SU-DHL-6 (cell line): ENCODE data around the gene PCSK2.

Experiments used
- H2AFZ ChIP-seq: fragments of 200-600 bp; sonication (generic); 2 replicates; pipeline ENCODE4 v1.6.1; 2014; ENCODE audit warnings: low read depth, mild to moderate bottlenecking, moderate library complexity, mixed read lengths, antibody characterized with exemption, low read length; ENCODE audit not compliant: severe bottlenecking
- H3F3A ChIP-seq: fragments of 200-600 bp; shearing (Covaris generic); 2 replicates; pipeline ENCODE4 v1.6.0; 2016; ENCODE audit warnings: antibody characterized with exemption, mild to moderate bottlenecking; ENCODE audit not compliant: insufficient read depth
- H3K27ac ChIP-seq: fragments of 200-600 bp; sonication (generic); 2 replicates; pipeline ENCODE4 v1.5.1; 2016; ENCODE audit warnings: low read depth, mild to moderate bottlenecking, low read length, moderate library complexity, mixed read lengths
- H3K27me3 ChIP-seq: fragments of 200-600 bp; sonication (generic), shearing (Covaris generic); 2 replicates; pipeline ENCODE4 v1.6.0; 2014; ENCODE audit warnings: mild to moderate bottlenecking, low read length
- H3K36me3 ChIP-seq: fragments of 200-600 bp; sonication (generic); 2 replicates; pipeline ENCODE4 v1.6.1; 2014; ENCODE audit warnings: mild to moderate bottlenecking, low read length, mixed read lengths
- H3K4me2 ChIP-seq: fragments of 300-600, 200-600 bp; shearing (Covaris generic), sonication (generic); 2 replicates; pipeline ENCODE4 v1.6.0; 2014; ENCODE audit warnings: low read length, low read depth, mild to moderate bottlenecking; ENCODE audit not compliant: poor library complexity, severe bottlenecking
- H3K4me3 ChIP-seq: fragments of 200-600 bp; sonication (generic); 2 replicates; pipeline ENCODE4 v1.5.1; 2014; ENCODE audit warnings: antibody characterized with exemption, low read length, mild to moderate bottlenecking, mixed read lengths; ENCODE audit not compliant: insufficient read depth, poor library complexity, severe bottlenecking
- H3K79me2 ChIP-seq: fragments of 200-600 bp; sonication (generic); 2 replicates; pipeline ENCODE4 v1.6.1; 2014; ENCODE audit warnings: mild to moderate bottlenecking, low read length, moderate library complexity; ENCODE audit not compliant: insufficient read depth
- H3K9ac ChIP-seq: fragments of 200-600 bp; sonication (generic); 2 replicates; pipeline ENCODE4 v1.7.0; 2014; ENCODE audit warnings: mild to moderate bottlenecking, low read length
- H3K9me2 ChIP-seq: fragments of 200-600 bp; sonication (generic); replicated peaks from 2 replicates; pipeline ENCODE4 v1.6.1; 2014; ENCODE audit warnings: low read length; ENCODE audit not compliant: insufficient read depth
- H3K9me3 ChIP-seq: fragments of 200-600 bp; sonication (generic); 2 replicates; pipeline ENCODE4 v1.6.1; 2014; ENCODE audit warnings: low read length, mixed read lengths; ENCODE audit not compliant: insufficient read depth
- H4K20me1 ChIP-seq: fragments of 200-600 bp; sonication (generic); 2 replicates; pipeline ENCODE4 v1.6.1; 2014; ENCODE audit warnings: low read depth, mild to moderate bottlenecking, antibody characterized with exemption, low read length, moderate library complexity, mixed read lengths
- EZH2phosphoT487 ChIP-seq: fragments of 200-600 bp; sonication (generic), shearing (Covaris generic); conservative IDR thresholded peaks from 2 replicates; pipeline ENCODE4 v1.6.1; 2018; ENCODE audit warnings: mild to moderate bottlenecking, antibody characterized with exemption, low read length, moderate library complexity, mixed read lengths
- TF ChIP-seq, protein P1 (sequence below): fragments of 200-600 bp; sonication (generic); IDR thresholded peaks from one replicate; pipeline ENCODE4 v1.5.1; 2017; ENCODE audit warnings: antibody characterized with exemption, mild to moderate bottlenecking, low read length, moderate library complexity; ENCODE audit not compliant: insufficient read depth, poor library complexity, severe bottlenecking

Gene PCSK2

DNA sequence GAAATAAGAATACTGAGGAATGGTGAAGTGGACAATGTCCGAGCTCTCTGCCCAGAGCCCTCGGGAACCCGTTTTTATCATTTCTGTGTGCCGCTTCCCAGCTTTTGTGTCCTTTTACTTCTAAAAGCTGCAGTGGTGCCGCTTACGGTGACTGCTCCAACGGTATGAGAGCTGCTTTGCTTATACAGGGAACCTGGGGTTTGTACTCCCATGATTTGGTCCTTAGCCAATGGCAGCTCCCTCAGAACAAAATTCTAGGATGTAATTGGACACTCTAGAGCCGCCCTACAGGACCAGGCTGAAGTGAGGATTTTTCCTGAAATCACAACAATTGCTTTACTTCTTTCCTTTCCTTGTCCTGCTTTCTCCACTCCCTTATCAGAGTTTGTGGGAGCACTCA lies 24.2 kb upstream of the PCSK2 start:
- Histone ChIP-seq H3F3A (no peaks in the 10 kb centered on the region), H2AFZ (no peak overlapping the region), H3K9ac (no peak overlapping the region), H3K27me3 (no peaks in the 10 kb centered on the region), H3K4me2 (no peak overlapping the region), H4K20me1 (no peaks in the 10 kb centered on the region; the same call in 1 of the 2 replicates), H3K27ac (no peak overlapping the region), H3K36me3 (no peaks in the 10 kb centered on the region), H3K79me2 (no peaks in the 10 kb centered on the region), H3K9me3 (no peaks in the 10 kb centered on the region), H3K9me2 (no peaks in the 10 kb centered on the region), H3K4me3 (no peak overlapping the region)
- TF ChIP-seq EZH2phosphoT487: no peak
- TF ChIP-seq, protein P1, sequence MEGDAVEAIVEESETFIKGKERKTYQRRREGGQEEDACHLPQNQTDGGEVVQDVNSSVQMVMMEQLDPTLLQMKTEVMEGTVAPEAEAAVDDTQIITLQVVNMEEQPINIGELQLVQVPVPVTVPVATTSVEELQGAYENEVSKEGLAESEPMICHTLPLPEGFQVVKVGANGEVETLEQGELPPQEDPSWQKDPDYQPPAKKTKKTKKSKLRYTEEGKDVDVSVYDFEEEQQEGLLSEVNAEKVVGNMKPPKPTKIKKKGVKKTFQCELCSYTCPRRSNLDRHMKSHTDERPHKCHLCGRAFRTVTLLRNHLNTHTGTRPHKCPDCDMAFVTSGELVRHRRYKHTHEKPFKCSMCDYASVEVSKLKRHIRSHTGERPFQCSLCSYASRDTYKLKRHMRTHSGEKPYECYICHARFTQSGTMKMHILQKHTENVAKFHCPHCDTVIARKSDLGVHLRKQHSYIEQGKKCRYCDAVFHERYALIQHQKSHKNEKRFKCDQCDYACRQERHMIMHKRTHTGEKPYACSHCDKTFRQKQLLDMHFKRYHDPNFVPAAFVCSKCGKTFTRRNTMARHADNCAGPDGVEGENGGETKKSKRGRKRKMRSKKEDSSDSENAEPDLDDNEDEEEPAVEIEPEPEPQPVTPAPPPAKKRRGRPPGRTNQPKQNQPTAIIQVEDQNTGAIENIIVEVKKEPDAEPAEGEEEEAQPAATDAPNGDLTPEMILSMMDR: no peak

DNA sequence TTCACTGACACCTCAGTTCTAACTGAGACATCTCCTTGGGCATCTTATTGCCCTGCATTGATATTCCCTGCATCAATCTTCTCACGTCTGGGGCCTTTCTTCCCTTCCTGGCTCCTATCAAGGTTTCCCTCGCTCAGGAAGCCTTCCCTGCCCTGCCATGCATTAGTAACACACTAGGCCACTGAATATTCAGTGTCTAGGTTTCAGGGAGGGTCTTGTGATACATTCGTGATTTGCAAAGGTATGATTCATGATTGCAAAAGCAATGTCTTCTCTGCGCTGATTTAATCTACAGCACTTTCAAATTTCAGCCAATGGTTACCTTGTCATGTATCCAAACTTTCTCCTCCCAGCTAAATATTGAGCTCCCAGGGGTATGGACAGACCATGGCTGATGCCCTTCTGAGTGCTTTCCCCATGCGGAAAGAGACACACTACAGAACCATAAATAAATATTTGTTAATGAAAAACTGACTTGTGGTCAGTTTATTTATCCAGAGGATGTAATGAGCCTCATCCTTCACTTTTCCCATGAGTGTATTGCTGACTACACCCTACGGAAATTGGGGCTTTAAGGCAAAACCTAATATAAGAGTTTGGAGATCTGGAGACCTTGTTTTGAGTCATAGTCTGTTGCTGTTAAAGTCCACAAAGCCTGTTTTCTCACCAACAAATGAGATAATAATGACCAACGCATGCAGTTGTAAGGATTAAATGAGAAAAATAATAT lies 21.6 kb upstream of the PCSK2 start:
- Histone ChIP-seq H3F3A (no peaks in the 10 kb centered on the region), H3K79me2 (no peaks in the 10 kb centered on the region), H3K9ac (no peak overlapping the region), H4K20me1 (no peaks in the 10 kb centered on the region; the same call in 1 of the 2 replicates), H3K4me2 (no peak overlapping the region), H3K27me3 (no peaks in the 10 kb centered on the region), H3K36me3 (no peaks in the 10 kb centered on the region), H3K9me3 (no peaks in the 10 kb centered on the region), H3K9me2 (no peaks in the 10 kb centered on the region), H2AFZ (no peak overlapping the region), H3K4me3 (no peak overlapping the region), H3K27ac (no peak overlapping the region)
- TF ChIP-seq, protein P1: no peak
- no peak for TF ChIP-seq EZH2phosphoT487

DNA sequence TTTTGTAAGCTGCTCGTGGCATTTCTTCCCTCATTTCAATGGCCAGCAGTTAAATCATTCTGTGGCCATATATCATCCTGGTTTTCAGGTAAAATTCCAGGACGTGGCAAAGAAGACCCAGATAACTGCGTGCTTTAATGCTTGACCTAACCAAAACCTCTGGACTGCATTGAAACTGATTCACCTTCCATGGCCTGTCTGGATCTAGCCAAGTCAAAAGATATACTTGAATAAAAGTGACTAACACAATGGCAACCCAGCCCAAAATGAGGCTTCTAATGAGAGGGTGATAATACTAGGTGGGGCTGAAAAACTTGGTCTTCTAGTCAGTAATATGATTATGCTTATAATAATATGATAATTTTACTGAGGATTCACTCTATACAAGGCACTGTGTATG lies 16.5 kb upstream of the PCSK2 start:
- Histone ChIP-seq H3K27ac (no peak overlapping the region), H3K79me2 (no peaks in the 10 kb centered on the region), H2AFZ (no peak overlapping the region), H3K4me2 (no peak overlapping the region), H3F3A (no peaks in the 10 kb centered on the region), H3K27me3 (no peaks in the 10 kb centered on the region), H3K9ac (no peak overlapping the region), H3K36me3 (no peaks in the 10 kb centered on the region), H4K20me1 (no peaks in the 10 kb centered on the region), H3K9me2 (no peaks in the 10 kb centered on the region), H3K4me3 (no peak overlapping the region), H3K9me3 (no peaks in the 10 kb centered on the region)
- TF ChIP-seq EZH2phosphoT487: no peak
- TF ChIP-seq, protein P1: no peak
